Measurements from ENCODE around the gene RDH8.

RDH8 gene, protein sequence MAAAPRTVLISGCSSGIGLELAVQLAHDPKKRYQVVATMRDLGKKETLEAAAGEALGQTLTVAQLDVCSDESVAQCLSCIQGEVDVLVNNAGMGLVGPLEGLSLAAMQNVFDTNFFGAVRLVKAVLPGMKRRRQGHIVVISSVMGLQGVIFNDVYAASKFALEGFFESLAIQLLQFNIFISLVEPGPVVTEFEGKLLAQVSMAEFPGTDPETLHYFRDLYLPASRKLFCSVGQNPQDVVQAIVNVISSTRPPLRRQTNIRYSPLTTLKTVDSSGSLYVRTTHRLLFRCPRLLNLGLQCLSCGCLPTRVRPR

GRCh38 chr19:10013316-10013715 lies at the start of gene RDH8:
Gene RDH8, plus strand, starts transcription at chr19:10013483. Its CDS starts 15 bp downstream, at chr19:10013498.
- DNase-seq (ENCODE audit: low read depth), result no peak

- DNase-seq (ENCODE audit: low read depth), result no peak
These were observed 47.3 kb upstream of the RDH8 start for GRCh38 chr19:9966024-9966423.

DNA sequence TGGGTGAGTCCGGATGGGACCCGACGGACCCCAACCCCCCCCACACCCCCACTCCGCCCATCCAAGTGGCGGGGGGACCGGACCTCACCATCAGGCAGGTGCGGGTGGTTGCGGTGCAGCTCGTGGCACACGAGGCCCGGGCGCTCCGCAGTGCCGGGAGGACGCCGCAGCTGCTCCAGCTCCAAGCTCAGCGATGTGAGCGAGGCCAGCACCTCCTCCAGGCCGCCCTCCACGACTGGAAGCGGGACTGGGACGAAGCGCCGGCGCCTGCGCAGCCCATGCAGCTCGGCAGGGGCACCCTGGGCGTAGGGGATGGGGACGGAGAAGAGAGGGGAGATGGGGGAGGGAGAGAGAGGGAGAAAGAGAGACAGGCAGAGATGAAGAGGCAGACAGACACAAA lies 46.8 kb upstream of the RDH8 start:
- DNase-seq (ENCODE audit: low read depth), result no peak

GRCh38 chr19:9967326-9967725 lies 46.0 kb upstream of the RDH8 start:
- peak; percentile 21 for DNase-seq (ENCODE audit: low read depth)

DNA sequence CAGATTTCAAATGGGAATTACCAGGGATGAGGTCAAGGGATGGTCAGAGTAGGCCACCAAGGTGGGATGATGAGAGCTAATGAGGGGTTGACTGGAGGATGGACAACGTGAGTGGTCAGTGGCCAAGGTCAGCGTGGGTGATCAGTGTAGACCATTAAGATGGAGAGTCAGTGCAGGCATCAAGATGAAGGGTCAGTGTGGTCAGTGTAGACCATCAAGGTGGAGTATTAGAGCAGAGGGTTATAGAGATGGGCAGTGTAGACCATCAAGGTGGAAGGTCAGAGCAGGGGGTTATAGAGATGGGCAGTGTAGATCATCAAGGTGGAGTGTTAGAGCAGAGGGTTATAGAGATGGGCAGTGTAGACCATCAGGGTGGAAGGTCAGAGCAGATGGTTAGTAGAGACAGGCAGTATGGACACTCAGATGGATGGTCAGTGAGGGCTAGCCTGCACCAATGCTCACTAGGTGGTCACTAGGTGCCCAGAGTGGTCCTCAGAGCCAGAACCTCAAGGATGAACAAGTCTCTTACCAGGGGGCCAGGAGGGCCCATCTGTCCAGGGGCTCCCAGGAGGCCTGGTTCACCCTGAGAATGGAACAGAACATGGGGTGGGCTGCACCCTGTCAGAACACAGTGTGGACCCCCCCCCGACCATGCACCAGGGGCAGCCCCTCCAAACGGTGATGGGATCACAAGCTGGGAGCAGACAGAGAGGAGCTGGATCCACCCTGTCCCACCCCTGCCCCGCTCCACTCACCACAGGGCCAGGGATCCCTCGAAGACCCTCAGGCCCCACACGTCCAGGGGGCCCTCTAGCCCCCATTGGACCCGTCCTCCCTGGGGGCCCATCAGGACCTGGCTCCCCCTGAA lies 44.2 kb upstream of the RDH8 start:
- no peak for DNase-seq (ENCODE audit: low read depth)

GRCh38 chr19:9969688-9969975 lies 43.7 kb upstream of the RDH8 start:
- no peak for DNase-seq (ENCODE audit: low read depth)

DNA sequence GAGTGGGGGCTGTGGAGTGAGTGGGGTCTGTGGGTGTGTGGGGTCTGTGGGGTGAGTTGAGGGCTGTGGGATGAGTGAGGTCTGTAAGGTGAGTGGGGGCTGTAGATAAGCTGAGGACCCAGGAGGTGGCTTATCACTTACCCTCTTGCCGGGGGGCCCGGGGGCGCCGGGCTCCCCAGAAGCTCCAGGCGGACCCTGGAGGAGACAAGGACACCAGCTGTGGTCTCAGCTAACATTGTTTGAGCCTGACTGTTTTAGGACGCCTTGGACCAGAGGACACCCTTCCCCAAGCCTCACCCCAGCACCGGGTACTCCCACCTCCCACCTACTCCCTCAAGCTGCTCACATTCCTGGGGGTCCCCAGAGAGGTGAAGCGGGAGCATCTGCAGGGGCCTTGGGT lies 42.8 kb upstream of the RDH8 start:
- no peak for DNase-seq (ENCODE audit: low read depth)

DNA sequence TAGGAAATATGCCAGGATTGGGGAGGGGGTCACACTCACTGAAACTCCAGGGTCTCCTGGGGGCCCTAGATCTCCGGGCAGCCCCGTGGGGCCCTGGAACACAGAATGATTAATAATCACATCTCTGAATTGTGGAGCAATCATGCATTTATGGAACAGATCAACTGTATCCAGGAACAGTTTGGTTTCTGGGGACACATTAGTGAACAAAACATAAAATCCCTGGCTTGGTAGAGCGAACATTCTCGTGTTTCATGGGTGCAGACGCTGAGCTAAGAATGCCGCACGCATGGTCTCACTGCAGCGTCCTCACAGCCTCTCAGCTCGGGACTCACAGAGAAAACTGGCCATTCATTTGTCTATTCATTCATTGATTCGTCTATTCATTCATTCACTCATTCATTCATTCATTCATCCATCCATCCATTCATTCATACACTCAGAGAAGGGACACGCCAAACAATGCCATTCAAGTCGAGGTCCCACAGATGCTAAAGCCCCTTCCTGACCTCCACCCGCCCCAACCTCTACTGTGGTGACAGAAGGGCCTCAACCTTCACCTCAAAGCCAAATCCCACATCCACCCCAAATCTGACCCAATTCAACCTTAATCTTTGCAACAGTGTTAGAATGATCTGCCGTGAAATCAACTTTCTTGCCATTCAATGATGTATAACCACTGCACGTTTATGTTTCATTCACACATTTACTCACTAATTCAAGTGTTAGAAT lies 42.0 kb upstream of the RDH8 start:
- no peak for DNase-seq (ENCODE audit: low read depth)

DNA sequence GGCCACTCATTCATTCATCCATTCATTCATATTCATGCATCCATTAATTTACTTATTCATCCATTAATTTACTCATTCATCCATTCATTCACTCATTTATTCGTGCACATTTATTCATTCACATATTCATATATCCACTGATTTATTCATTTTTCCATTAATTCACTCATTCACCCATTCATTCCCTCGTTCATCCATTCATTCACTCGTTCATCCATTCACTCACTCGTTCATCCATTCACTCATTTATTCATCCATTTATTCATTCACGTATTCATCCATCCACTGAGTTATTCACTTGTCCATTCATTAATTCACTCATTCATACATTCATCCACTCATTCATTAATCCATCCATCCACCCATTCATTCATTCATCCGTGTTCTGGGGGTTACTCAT lies 41.2 kb upstream of the RDH8 start:
- DNase-seq (ENCODE audit: low read depth), result no peak

DNA sequence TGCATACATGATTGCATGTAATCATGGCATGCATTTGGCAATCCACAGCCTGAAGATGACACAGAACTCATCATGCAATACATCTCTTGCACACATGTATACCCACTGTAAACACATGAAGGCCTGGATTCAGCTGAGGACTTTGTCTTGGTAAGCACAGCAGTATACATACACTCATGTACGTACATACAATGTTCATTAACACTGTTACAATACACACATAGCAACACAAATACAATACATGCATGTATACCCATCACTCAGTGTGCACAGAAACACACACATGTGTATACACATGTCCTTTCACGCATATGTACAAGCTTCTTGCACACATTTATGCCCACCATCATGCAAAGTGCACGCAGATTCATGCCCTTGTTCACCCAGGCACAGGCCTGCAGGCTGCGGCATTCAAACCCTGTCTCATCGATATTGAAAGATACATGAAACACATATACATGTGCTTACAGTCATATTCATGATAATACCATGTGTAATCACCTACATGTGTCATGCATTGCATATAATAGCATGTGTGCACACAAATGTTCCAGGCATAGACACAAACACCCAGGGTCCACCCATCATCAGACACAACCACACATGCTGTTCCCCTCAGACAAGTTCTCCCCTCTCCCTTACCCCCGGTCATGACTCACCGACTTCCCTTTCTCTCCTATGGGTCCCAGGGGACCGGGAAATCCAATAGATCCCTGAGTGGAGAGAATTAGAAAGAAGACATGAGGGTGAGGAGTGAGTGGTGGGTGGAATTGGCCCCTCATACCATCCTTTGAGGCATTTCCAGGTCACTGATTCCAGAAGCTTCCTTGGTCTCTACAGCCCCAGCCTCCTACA lies 31.6 kb upstream of the RDH8 start:
- DNase-seq (ENCODE audit: low read depth), result no peak

GRCh38 chr19:9986787-9987281 lies 26.4 kb upstream of the RDH8 start:
- peak; percentile 82 for DNase-seq (ENCODE audit: low read depth)

DNA sequence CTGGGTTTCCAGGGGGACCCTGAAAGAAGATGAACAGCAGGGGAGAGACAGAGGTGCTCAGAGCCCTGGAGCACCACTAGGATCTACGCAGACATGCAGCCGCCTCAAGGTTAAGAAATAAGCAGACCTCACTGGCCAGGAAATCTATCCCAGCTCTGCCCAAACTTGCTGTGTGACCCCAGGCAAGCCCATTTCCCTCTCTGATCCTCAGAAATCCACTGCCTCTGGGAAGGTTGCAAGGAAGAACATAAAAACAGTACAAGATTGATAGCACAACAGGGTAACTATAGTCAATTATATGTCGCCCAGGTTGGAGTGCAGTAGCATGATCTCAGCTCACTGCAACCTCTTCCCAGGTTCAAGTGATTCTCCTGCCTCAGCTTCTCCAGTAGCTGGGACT lies 23.8 kb upstream of the RDH8 start:
- no peak for DNase-seq (ENCODE audit: low read depth)

- DNase-seq (ENCODE audit: low read depth), result no peak
These were observed 21.7 kb upstream of the RDH8 start for GRCh38 chr19:9991425-9992191.

DNA sequence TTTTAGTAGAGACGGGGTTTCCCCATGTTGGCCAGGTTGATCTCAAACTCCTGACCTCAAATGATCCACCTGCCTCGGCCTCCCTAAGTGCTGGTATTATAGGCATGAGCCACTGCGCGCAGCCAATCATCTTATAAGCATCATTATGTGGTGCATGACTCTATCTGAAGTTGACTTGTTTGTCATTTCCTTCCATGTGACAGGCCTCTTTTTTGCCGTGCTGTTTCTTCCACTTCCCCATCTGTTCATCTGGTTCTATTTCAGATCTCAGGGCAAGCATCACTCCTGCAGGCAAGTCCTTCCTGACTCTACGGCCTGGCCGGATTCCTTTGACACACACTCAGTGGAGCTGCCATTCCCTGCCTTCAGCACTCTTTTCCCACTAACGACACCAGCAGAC lies 18.2 kb upstream of the RDH8 start:
- no peak for DNase-seq (ENCODE audit: low read depth)

DNA sequence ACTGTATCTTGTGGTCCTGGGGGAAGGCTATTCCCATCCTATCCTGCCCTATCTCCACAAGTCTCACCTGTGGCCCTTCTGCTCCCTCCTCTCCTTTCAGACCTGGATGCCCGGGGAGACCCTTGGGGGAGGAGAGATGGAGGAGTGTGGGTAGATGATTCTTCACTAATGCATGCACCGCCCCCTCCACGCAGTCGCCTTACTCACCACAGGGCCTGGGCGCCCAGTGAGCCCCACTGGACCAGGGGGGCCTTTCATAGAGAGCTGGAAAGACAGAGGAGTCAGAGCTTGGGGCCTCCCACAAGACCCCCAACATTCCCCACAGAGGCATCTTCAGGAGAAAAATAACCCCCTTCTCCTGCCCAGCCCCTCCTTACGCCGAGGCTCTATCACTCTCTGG lies 17.3 kb upstream of the RDH8 start:
- no peak for DNase-seq (ENCODE audit: low read depth)

GRCh38 chr19:9996541-9996940 lies 16.7 kb upstream of the RDH8 start:
- no peak for DNase-seq (ENCODE audit: low read depth)

GRCh38 chr19:10000171-10000826 lies 13.0 kb upstream of the RDH8 start:
- peak; percentile 56 for DNase-seq (ENCODE audit: low read depth)

GRCh38 chr19:10001899-10002298 lies 11.4 kb upstream of the RDH8 start:
- no peak for DNase-seq (ENCODE audit: low read depth)

GRCh38 chr19:10003271-10003670 lies 10.0 kb upstream of the RDH8 start:
- no peak for DNase-seq (ENCODE audit: low read depth)

DNA sequence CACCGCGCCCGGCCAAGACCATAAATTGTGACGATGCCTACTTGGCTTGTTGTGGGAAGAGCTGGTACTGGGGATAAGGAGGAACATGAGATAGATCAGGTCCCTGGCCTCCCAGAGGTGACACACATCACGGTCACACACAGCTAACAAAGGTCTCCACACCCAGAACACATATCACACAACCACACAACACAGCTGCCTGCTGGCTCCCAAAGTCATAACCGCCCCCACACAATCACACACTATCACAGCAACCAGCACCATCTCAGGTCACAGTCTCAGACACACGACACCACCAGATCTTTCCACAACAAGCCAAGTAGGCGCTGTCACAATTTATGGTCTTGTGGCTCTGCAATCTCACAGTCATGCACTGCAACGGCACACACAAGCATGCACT lies 8.7 kb upstream of the RDH8 start:
- no peak for DNase-seq (ENCODE audit: low read depth)

Measured in fibroblast of gingiva (primary cell).